ENCODE measurements around the gene RIMS1.

The RIMS1 gene

DNA sequence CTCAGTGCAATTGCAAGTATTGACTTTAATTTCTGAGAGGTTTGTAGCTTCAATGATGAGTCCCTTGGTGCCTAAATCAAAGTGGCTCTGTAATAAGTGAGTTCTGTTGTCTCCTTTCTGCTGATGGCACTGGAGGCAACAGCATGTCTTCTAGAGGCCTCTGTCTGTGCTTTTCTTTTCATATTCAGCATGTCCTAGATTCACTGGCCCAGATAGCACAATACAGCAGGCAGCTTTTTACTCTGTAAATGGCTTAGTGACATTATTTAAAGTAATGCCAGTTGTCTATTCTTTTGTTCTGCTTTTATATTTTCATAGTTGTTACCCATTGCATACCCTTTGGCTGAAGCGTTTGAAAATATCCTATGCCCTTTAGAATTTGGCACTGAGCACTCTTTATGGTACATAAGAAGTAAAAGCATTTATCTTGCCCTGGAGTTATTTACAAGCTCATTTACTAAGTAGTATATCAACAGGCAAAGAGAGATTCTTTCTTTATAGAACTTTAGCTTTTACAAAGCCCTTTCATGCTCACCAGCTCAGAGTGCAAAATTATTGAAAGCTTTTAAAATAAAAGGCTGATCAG, 464.0 kb downstream of the RIMS1 start:
- DNase-seq: no peak

- peak; percentile 99 for DNase-seq
These were observed 477.7 kb downstream of the RIMS1 start for GRCh38 chr6:72363844-72364740.

DNA sequence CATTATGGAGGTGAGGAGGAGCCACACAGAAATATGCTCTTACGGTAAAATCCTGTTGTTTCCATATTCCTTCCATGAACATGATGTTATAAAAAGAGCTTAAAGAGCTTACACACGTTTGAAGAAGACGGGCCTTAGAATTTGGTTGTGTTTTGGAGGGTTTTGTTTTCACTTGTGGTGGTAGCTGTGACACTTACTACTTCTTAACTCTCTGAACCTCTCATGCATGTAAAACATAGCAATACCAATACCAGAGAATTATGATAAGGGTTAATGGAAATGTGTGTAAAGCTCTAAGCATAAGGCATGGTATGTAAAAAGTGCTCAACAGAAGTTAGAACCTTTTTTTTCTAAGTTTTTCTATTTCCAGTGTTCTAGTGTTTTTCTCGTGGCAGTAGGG, 479.4 kb downstream of the RIMS1 start:
- DNase-seq: no peak

GRCh38 chr6:72367439-72367838, 481.1 kb downstream of the RIMS1 start:
- no peak for DNase-seq

DNA sequence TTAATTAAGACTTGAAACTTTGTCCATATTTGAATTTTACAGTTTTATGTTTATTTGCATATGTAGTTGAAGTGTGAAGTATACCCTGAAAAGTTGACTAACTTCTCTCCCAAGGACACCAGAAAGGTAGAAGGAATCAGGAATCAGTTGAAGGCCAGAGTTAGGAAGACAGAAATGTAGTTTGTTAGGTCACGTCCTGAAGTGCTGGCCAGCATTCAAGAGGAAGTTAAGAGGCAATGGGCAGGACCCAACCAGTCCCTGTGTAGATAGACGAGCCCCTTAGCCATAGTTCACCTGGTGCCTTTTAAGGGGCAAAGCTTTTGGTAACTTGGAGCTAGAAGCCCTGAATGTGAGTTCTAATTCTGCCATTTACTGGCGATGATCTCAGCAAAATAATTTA, 485.1 kb downstream of the RIMS1 start:
- DNase-seq: no peak

GRCh38 chr6:72374172-72374571, 487.8 kb downstream of the RIMS1 start:
- no peak for DNase-seq

DNA sequence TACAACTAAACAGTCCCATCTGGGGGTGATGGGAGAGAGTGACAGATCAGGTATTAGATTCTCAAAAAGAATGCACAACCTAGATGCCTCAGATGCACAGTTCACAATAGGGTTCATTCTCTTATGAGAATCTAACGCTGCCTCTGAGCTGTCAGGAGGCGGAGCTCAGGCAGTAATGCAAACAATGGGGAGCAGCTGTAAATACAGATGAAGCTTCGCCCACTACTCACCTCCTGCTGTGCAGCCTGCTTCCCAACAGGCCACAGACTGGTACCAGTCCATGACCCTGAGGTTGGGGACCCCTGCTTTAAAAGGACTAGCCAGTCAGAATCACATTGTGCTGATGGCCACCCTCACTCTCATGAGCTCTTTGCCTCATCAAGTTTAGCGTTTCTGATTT, 488.5 kb downstream of the RIMS1 start:
- DNase-seq: no peak

DNA sequence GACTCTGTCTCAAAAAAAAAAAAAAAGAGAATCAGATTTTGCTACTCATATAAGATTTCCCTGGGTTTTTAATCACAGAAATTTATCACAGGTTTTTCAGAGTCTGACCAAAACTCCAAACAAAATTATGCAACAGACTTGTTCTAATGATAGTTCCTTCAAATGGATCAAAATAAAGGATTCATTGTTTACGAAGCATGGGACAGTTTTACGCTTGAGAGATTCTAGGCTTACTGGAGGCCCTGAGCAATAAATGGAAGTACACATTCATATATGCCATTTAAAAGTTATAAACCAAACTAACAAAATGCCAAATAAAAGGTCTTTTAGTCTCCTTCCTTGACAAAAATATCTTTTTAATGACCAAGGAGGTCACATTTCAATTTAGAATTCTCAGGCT, 490.4 kb downstream of the RIMS1 start:
- no peak for DNase-seq

DNA sequence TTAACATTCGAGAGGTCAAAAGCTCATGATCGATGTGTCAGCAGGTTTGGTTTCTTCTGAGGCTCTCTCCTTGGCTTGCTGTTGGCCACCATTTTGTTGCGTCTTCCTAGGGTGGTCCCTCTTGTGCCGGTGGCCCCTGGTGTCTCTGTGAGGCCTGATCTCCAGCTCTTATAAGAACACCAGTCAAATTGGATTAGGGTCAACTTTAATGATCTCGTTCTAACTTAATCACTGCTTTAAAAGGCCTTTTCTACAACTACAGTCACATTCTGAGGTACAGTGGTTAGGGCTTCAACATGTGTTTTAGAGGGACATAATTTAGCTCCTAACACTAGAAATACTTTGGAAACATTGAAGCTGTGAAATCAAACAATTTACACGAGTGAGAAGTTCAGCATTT, 494.7 kb downstream of the RIMS1 start:
- no peak for DNase-seq

GRCh38 chr6:72382602-72383529, 496.5 kb downstream of the RIMS1 start:
- no peak for DNase-seq

DNA sequence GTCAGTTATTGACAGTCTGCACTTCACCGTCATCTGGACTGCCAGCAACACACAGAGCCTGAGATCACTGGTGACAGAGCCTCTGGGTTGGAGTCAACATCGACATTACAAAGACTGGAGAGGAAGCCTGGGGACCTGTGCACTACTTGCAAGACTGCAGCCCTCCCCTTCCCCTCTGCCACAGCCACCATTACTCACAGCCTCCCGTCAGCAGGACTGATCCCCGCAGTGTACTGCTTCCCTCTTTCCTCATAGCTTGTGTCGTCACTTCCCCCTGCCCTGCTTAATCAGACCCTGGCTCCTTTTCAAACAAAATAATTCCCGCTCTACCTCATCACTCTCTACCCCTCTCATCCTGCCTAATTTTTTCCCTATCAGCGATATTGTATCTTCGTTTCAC, 500.0 kb downstream of the RIMS1 start:
- DNase-seq: no peak

DNA sequence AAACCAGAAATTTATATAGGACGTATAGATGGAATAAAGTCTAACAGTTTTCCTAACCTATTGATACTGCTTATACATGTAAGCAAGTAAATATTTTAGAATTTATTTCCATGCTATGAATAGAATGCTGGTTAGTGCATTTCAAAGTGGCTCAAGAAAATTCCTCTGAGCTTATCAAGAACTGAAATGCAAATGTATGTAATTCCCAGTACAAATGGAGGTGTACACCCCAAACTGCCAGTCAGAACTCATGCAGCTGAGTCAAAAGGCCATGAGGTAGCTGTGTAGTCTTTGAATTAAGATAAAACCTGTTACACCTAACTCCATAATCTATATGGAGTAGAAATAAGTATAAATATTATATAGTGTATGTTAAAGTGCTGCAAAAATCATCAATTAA, 503.3 kb downstream of the RIMS1 start:
- no peak for DNase-seq

- no peak for DNase-seq
These were observed 504.2 kb downstream of the RIMS1 start for GRCh38 chr6:72390548-72390947.

GRCh38 chr6:72401865-72402264, 515.5 kb downstream of the RIMS1 start:
- DNase-seq: no peak

DNA sequence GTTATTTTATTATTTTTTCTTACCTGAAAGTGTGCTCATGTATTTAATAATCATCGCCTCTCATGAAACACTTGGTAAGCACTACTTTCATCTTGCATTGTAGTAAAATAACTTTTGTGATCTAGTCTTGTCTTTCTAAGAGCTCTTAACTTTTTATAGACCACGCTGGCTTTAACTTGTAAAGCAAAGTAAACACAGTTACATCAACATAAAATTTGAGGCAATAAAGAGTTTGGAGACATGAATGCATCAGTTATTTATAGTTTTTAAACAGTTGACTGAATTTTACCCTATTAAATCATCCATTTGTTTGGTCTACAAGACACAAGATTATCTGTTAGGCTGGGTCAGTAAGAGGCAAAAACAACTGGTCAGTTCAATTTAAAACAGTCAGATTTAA, 517.1 kb downstream of the RIMS1 start:
- no peak for DNase-seq

DNA sequence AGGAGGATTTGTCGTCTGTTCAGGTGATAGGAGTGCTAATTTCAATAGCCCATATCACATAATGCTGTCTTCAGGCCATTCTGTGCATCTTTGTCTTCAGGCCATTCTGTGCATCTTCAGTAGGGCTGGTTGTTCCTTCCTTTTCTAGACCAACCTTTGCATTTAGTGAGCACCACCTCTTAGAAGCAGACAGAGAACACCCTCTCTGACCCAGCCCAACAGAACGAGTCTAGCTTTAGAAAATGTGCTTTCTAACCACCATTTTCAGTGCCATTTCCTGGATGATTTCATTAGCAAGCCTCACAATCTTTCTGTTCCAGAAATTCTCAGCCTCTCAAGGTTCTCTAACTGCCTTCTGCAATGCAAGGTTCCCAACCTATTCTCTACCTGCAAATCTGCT, 520.2 kb downstream of the RIMS1 start:
- no peak for DNase-seq

DNA sequence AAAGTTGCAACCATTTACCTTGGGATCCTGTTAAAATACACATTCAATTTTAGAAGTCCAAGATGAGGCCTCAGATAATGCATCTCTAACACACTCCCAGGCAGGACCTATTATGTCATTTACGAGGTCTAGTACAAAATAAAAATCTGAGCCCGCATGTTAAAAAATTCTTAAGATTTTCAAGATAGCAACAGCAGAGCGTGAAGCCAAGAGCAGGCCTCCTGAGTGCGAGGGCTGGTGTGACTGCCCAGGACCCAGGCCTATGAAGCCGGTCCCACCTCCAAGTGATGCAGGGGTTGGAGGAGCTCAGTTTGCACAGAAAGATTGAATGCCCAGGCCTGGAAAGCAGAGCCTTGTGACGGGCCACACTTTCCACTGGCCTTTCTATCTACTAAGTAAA, 524.4 kb downstream of the RIMS1 start:
- no peak for DNase-seq

DNA sequence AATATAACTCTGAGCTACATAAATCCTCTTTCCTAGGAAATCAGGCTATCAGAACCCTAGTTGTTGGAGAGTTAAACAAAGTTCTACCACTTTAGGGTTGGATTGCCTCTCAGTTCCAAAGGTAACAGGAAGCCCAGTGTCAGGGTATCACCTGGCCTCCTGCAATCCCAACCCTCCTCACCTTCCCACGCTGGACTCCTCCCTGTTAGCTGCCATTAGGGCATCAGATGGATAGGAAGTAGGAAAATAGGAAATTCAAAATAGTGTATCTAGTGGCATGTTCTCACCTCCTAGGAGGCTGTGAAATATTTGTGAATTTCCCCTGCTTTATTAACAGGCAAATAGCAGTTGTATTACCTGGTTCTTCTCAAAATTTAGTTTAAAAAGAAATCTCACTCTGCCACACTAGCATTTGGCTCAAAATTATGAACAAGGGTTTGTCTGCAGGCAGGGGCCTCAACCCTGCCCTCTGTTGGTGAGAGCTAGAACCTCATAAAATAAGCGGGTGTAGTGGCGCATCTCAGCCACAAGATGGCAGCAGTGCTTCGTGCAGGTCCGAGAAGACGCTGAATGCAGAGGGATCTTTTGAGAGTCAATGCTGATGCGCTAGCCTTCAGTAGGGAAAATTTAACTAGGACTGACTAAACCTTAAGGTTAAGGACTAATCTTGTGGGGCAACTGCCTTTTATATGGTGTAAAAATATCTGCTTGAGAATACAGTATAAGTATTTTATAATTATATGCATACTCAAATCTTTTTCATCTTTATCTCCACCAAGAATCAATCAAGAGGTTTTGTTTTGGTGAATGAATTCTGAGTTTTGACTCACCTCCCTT, 525.7 kb downstream of the RIMS1 start:
- DNase-seq: peak; percentile 23

DNA sequence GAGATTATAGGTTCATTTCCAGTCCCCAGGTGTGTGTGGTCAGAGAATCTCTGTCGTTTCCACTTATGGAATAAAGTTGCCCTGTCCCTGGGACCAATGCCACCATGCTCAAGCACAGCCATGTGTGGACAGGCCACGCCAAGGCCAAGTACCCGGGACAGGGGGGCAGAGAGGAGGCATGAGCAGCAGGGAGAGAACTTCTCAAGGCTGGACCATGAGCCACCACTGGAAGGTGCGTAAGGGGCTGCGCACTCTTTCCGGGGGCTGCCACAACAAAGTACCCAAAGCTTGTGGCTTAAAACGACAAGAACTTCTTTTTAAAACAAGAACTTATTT, 526.3 kb downstream of the RIMS1 start:
- DNase-seq: no peak

DNA sequence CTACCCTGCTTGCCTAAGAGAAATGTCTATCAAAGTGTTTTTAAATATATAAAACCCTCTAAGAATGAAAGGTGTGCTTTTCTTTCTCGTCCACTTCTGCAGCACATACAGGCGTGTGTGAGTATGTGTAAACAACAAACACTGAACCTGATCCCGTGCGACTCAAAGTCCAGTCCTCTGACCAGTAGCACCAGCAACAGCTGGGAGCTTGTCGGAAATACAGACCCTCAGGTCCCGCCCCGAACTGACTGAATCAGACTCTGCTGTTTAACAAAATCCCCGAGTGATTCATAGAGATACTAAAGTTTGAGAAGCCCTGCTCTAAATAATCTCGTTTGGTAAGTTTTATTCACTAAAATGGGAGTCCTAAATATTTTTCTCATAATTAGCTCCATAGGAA, 527.5 kb downstream of the RIMS1 start:
- DNase-seq: no peak

- DNase-seq: no peak
These were observed 528.3 kb downstream of the RIMS1 start for GRCh38 chr6:72414657-72415056.

DNA sequence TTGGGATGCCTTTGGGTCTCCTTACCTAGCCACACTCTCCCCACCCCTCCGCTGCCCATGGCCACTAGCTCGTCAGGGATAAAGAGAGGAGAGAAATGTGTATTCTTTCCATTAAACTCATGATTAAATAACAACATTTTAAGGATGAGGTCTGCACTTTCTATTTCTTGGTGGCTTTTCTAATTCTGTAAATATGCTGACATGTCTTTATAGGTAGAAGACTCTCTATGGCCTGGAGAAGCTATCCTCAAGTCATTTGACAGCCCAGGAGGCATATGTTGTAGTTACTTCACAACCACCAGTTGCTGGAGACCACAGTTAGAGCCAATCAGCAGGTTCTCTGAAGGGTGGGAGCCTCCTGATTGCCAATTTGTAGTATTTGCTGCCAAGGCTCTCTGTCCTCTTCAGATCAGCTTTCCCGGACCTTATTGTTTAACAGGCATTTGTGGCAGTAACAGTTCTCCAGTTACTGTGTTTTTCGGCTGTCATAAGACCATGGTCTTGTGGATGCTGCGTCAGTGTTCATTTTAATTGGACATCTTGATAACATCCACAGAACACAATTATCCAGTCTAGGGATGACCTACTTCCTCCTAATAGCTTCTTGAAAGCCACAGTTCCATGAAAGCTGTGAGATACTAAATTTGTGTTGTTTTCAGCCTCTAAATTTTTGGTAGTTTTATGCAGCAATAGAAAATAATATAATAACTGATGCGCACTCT, 530.6 kb downstream of the RIMS1 start:
- no peak for DNase-seq

Measured in NCI-H226 (cell line).